ENCODE results near the gene FRK. TPM values are rescaled to one million over a fixed set of nuclear protein-coding genes. Genes with fewer than 3 reads are reported as not detected.
A peak's percentile ranks its signal among the peaks of the same experiment; 100 is the strongest.

The FRK gene
- total RNA-seq, 1 donor from 2014 or later: 8.1 TPM

GRCh38 chr6:116088946-116089345 is 28.3 kb upstream of the FRK start:
- TF ChIP-seq CTCF (conservative IDR thresholded peaks at IDR 0.05; ENCODE audit: low read depth, low read length): no peak
- H3K4me3 ChIP-seq (ENCODE audit: low read depth, low read length): no peak overlapping the region
- DNase-seq (ENCODE audit: low read depth): no peak

- H3K4me3 ChIP-seq (ENCODE audit: low read depth, low read length): no peak overlapping the region
- TF ChIP-seq CTCF (conservative IDR thresholded peaks at IDR 0.05; ENCODE audit: low read depth, low read length): peak; percentile 6
- no peak for DNase-seq (ENCODE audit: low read depth)
Observed at GRCh38 chr6:116087437-116088027, 26.8 kb upstream of the FRK start.

- no peak for TF ChIP-seq CTCF (conservative IDR thresholded peaks at IDR 0.05; ENCODE audit: low read depth, low read length)
- DNase-seq (ENCODE audit: low read depth): no peak
- H3K4me3 ChIP-seq (ENCODE audit: low read depth, low read length): no peak overlapping the region
Observed at GRCh38 chr6:116084284-116084683, 23.6 kb upstream of the FRK start.

- DNase-seq (ENCODE audit: low read depth): no peak
- no peak overlapping the region for H3K4me3 ChIP-seq (ENCODE audit: low read depth, low read length)
- TF ChIP-seq CTCF (conservative IDR thresholded peaks at IDR 0.05; ENCODE audit: low read depth, low read length): no peak
Observed at GRCh38 chr6:116083052-116083451, 22.4 kb upstream of the FRK start.

- DNase-seq (ENCODE audit: low read depth): no peak
- H3K4me3 ChIP-seq (ENCODE audit: low read depth, low read length): no peak overlapping the region
- no peak for TF ChIP-seq CTCF (conservative IDR thresholded peaks at IDR 0.05; ENCODE audit: low read depth, low read length)
Observed at GRCh38 chr6:116078945-116079344, 18.3 kb upstream of the FRK start.

GRCh38 chr6:116078522-116078921 is 17.8 kb upstream of the FRK start:
- no peak for TF ChIP-seq CTCF (conservative IDR thresholded peaks at IDR 0.05; ENCODE audit: low read depth, low read length)

GRCh38 chr6:116074732-116075390 is 14.2 kb upstream of the FRK start:
- TF ChIP-seq CTCF (conservative IDR thresholded peaks at IDR 0.05; ENCODE audit: low read depth, low read length): no peak
- H3K4me3 ChIP-seq (ENCODE audit: low read depth, low read length): no peak overlapping the region
- DNase-seq (ENCODE audit: low read depth): no peak

More at GRCh38 chr6:116078522-116078921, 17.8 kb upstream of the FRK start:
- DNase-seq (ENCODE audit: low read depth): no peak
- H3K4me3 ChIP-seq (ENCODE audit: low read depth, low read length): no peak overlapping the region
